Measurements from ENCODE around the gene NFATC2.
"Not testable (repeated sequence)": the region's sequence is repeated elsewhere in the genome, so short reads cannot be mapped to it uniquely, and the experiment has no call there.

NFATC2 gene

DNA sequence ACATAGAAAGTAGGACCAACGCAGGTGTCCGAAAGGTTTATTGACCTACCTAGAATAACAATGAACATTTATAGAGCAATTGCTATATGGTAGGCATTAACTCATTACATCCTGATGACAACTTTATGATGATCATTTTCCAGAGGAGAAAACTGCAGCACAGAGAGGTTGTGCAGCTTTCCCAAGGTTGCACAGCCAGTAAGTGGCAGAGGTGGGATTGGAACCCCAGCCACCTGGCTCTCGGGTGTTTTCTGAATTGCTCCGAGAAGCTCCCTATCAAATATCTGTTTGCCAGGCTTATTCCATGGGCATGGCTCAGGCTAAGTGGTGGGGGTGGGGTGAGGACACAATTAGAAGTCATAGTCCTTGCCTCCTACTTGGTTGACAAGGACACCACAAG lies 24.1 kb upstream of the NFATC2 start:
- no peak for DNase-seq

DNA sequence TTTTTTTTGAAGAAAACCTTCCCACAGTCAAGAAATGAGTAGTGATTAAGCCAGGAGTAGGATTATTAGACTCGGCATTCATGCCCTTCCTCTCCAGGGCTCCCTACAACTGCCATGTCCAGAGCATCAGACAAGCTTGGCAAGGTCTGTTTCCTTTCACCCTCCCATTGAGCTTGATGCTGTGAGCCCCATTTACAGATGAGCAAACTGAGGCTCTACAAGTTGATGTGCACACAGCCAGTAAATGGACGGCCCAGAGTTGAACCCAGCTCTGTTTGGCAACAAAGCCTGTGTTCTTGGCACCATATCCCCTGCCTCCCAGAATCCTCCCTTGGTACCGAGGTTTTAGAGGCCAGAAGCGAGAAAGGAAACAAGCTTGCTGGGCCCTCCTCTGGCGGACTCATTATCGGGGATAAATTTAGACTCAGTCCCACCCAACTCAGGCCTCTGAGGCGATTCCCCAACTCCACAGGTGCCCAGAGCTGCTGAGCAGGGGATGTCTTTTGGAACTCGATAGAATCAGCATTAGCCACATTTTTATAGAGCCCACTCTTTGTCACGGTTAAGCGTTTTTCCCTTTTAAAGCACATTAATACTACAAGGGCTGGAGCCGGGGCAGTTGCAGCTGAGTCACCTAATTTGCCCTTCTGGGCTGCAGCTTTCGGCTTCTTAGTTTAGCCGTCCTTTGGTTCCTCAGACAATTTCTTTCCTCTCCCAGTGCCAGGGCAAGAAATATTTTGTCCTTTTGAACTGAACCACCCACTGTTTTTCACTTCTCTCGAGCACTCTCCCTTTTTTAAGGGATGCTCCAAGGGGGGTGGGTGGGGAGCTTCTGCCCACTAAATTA lies 23.0 kb upstream of the NFATC2 start:
- DNase-seq: no peak

DNA sequence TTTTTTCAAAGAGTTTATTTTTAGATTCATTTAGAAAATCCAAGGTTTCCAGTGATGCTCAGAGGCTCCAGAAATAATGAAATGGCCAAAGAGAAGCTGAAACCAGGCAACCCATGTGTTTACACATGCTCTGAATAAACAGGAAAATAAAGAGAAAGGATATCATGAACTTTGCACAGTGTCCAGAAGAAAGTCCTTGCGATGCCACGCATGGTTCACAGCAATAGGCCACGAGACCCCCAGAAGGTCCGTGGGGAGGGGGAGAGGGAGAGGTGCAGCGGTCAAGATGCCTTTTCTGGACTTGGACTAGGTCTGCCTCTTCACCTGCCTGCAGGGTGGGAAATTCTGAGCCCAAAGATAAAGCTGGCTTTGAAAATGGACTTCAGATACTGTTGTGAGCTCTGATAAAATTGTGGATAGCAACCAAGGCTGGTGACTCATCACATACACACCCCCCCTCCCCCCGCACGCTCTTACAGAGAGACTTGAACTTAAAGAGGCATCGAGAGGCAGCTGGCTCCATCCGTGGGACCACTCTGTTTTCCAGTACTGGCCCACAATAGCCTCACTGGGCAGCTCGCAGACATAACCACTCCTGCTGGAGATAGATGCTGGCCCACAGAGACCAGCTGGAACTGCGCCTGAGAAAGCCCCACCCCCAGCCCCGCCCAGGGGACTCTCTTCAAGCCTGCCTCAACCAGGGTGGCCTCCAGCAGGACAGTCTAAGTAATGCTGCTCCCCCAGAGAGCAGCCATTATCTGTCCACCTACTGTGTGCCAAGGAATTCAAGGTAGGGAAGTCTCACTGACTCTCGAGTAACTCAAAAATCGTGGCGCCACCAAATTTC lies 21.2 kb upstream of the NFATC2 start:
- peak; percentile 21 for DNase-seq

DNA sequence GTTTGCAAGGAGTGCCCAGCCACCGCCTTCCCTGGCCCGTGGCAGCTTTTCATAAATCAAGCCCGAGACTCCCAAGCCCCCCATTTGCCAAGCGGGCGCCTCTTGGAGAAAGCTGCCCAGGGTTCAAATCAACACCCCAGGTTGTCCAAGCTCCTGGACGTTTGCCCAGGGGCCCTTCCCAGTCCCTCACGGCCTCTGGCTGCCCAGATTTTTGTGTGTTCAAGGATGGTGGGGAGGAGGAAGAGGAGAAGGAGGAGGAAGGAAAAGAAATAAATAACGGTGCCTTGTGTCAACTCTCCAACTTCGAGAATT lies 20.6 kb upstream of the NFATC2 start:
- no peak for DNase-seq

DNA sequence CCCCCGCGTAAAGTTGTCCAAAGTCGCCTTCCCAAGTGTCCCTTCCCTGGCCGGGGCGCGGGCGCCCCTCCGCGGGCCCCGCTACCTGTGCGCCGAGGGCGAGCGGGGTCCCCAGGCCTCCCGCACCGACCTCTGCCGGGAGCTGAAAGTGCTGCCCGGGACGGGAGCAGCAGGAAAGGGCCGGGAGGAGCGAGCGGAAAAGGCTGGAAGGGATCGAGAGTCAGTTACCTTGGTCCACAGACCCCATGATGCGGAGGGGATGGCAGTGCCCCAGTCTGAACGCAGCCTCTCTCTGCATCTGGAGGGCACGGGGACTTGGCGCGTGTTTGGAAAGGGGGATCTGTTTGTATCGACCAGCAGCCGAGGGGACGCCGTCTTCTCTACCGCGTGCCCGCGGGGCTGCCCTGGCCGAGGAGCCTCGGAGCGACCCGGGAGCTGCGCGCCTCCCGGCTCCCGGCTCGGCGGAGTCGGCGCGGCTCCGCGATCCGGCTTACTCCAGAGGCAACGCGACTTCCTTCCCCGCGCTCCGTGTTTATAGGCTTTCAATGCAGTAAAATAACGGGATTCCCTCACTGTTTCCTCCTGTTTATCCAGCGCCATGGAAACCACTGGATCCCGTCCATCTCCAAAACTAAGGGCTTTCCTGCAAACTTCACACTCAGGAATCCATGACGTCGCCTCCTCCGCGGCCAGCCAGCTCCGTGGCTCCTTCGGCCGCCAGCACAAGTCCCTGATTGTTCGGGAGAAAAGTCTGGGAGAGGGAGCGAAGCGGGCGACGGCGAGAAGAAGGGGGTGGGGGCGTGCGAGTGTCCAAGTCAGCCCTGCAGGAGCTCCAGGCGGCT lies 20.0 kb upstream of the NFATC2 start:
- no peak for DNase-seq

DNA sequence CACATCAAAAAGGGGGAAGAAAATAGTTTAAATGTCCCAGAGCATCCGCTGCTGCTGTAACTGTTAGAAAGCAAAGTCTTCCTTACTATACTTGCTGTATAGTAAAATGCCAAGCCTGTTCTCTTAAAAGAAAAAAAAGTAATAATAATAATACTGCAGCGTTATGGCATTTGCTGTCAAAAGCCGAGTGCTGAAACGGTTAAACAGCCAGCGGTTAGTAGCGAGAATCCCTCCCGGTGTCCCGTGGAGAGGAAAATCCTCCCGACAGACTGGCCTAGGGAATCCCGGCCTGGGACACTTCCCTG lies 19.5 kb upstream of the NFATC2 start:
- DNase-seq: no peak

DNA sequence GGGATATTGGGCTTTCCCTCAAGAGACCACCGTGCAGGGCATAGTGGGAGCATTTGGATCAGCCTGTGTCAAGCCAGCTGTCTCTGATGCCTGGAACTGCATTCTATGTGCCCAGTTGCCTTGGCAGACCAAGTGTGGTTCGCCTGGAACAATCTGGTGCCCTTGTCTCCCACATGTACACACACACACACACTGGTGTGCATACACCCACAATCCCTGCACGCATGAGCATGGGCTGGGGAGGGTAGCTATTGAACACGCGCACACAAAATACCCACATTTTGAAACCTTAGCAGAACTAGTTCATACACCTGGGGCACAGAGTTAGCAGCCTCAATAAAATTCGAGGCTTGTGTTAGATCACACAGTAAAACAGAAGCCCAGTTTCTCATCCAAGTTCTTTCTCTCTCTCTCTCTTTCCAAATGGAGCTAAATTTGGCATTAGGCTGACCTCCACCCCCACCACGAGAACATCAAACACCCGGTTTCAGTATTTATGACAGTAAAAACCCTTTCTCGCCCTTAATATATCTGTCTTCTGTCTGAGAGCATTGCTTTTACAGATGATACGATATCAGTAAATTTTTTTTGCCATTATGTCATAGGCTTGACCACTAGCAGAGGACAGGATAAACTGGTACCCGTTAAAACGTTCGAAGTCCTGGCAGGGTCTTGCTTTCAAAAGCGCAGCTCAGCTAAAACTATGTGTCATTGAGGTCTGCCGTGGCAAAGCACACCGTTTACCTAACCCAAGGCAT lies 18.2 kb upstream of the NFATC2 start:
- no peak for DNase-seq

DNA sequence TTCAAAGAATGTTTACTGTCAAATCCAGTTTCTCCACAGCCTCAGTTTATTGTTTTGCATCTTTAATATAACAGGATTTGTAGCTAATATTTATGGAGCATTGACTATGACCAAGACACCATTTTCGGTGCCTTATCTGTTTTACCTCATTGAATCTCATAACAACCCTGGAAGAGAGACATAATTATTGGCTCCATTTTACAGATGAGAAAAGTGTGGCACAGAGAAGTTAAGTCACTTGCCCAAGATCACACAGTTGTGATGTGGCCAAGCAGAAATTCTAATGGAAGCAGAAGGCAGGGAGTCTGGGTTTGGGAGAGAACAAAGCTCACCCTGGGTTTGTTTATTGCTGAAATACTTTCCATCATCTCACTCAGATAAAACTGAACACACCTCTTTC lies 17.5 kb upstream of the NFATC2 start:
- DNase-seq: no peak

DNA sequence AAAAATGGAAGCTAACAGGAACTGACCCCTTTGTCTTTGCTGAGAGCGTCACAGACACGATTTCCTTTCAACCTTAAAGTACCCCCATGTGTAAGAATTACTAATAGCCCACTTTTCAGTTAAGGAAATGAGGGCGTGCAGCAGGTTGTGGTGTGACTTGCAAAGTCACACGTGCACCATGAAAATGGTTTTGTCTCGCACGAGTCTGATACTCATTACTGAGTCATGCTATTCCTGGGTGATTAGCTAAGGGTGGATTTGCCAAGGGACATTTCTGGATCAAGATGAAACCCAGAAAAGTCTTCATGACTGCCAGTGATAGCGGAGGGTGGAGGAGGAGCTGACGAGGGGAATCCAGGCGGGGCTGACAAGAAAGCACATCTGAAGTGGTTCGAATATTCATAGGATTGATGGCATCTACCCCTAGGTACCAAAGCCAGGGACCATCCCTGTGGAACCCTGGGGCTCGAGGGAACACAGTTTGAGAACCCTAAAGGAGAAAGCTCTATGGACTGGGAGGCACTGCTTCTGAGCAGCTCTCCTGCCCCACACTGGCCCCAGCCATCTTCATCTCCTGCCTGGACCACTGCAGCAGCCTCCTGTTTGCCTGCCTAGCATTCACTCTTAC lies 12.1 kb upstream of the NFATC2 start:
- no peak for DNase-seq

DNA sequence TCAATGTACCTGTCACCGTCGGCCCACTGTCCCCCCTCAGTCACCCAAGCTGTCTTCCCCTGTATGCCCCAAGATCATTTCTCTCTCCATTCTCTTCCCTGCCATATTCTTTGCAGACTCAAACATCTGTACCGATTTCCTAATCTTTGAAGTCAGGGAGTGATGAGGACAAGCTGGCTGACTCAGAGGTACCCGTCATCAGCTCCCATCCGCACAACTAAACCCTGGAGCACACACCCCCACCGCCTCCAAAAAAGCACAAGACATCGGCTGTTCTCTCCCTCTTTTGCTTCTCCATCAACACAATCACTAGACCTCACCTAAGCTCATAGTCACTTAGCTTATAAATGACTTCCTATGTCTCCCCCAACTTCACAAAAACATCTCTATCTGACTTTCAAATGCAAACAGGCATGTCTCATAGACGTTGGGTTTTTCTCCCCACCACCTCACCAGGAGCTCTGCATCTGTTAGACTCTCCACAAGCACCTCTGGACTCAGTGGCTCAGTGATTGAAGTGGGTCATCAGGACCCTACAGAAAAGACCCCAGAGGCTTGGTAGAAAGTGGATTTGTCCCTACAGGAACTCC lies 11.5 kb upstream of the NFATC2 start:
- no peak for DNase-seq

DNA sequence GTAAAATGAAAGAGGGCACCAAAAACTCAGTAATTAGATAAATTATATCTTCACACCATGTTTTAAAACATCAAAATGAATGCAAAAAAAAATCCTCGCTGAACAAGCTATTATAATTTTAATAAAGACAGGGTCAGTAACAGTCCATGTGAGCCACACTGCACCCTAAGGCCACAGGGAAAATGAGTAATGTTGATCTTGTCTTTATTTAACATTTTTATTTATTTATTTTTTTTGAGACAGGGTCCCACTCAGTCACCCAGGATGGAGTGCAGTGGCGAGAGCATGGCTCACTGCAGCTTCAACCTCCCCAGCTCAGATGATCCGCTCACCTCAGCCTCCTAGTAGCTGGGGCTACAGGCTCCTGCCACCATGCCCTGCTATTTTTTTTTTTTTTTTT lies 8.7 kb upstream of the NFATC2 start:
- DNase-seq: no peak

DNA sequence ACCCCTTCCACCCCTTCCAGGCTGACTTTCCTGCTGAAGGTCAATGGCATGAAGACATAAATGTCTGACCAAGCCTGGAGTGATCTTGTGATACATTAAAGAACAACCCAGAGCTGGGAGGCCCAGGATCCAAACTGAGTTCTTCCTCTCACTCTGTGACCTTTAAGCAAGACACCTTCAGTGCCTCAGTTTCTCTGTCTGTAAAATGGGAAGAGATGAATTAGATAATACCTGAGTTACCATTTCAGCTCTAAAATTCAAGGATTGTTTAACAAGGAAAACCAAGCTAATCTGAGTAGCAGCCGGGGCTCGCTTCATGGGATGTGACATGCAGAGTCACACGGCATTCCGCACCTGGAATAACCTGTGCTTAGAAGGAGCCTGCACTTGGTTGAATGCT lies 7.0 kb upstream of the NFATC2 start:
- DNase-seq: no peak

DNA sequence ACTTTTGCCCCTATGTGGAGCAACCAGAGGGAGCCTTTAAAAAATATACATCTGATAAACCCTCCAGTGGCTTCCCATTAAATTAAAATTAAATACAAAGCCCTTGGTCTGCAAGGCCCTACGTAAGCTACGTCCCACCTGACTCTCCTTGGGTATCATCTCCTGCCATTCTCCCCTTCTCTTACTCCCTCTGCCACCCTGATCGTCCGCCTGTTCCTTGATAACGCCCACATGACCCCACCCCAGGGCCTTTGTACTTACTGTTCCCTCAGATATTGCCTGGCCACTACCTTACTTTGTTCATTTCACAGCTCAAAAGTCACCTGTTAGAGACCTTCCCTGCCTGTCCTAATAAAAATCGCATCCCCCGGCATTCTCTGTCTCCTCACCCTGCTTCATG lies 5.4 kb upstream of the NFATC2 start:
- no peak for DNase-seq

DNA sequence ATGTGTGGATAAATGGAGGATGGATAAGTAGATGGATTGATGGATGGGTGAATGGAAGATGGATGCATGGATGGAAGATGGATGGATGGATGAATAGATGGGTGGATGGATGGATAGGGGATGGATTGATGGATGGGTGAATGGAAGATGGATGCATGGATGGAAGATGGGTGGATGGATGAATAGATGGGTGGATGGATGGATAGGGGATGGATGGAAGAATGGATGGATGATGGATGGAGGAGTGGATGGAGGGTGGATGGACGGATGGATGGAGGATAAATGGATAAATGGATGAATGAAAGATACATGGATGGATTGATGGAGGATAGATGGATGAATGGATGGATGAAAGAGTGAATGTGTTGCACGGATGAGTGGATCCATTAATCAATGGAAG lies 3.0 kb upstream of the NFATC2 start:
- DNase-seq: no peak

DNA sequence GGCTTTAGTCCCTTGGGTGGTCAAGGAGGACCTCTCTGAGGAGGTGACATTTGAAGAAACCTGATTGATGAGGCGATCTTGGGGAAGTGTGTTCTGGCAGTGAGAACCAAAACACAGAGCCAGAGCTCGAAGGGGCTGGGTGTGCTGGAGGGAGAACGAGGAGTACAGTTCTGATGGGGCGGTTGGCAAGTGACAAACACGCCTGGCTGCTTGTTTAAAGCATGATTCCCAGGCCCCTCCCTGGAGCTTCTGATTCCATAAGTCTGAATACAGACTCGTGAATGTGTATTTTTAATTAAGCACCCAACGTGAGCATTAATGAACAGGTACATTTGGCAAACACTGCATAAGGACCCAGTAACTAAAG lies 886 bp upstream of the NFATC2 start:
- no peak for DNase-seq

DNA sequence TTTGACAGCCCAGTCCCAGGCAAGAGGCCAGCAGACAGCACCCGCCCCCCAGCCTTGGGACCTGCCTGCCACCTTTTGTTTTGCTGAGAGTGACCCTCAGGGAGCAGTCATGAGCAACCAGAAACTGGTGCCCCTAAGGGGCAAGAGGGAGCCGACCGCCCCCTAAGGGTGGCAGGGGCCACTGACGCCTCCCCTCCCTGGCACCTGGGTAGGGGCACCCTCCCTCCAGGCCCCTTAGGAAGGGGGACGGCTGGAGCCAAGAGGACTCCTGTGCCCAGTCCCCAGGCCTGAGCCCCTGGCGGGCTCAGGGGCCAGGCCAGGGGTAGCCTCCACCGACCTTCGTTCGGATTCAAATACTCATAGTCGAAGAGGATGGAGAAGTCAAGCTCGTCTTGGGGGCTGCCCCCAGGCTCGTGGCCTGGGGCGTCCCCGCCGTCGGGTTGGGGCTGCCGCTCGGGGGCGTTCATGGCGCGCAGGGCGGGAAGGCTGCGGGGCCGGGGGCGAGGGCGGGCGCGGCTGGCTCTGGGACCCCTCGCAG lies 417 bp downstream of the NFATC2 start:
- DNase-seq: peak; percentile 38

DNA sequence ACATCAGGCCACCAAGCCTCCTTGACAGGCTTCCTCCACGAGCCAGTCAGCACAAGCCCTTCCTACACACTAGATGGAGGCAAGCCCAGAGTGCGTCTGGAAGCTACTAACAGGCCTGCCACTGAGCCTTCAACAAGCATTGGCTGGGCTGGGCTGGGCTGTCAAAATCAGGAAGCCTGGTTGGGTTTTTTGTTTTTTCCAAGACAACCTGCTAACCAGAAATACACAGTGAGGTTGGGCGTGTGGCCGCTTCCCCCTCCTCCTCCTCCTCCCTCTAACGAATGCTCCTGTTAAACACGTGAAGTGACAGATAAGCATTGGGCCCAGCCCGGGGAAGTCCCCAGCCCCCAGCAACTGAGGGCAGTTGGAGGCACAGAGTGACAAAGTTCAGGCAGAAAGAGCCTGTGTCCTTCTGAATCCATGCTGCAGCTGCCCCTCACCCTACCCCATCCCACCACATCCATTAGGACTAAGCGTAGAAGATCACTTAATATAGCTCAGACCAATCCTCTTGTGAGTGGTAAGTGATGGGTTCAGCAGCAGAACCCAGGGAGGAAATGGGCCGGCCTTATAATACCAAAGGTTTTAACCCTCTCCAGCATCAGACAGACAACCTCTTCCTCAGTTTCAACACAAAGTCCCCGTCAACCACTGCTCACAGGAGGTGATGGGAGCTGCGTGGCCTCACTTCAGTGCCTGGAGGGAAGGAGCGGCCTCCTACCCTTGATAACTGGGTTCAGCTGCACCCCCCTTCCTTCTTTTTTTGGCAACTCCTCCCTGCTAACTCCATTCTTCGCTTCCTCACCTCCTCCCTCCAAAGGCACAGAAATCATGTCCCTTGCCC lies 1.1 kb downstream of the NFATC2 start:
- peak; percentile 69 for DNase-seq

DNA sequence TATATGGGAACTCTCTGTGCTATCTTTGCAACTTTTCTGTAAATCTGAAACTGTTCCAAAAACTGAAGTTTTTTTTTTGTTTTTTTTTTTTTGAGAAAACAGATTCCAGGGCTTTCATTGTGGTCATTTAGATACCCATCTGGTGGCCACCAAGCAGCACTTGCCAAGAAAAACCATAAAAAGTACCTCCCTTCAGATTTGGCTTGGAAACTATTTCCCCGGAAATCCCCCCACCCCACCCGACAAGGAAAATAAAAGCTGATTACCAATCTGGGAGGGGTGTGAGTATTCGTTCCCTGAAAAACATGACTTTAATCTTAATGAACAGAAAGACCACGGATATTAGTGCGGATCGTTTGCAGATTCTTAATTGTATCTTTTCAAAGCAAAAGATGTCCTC lies 1.9 kb downstream of the NFATC2 start:
- DNase-seq: no peak

DNA sequence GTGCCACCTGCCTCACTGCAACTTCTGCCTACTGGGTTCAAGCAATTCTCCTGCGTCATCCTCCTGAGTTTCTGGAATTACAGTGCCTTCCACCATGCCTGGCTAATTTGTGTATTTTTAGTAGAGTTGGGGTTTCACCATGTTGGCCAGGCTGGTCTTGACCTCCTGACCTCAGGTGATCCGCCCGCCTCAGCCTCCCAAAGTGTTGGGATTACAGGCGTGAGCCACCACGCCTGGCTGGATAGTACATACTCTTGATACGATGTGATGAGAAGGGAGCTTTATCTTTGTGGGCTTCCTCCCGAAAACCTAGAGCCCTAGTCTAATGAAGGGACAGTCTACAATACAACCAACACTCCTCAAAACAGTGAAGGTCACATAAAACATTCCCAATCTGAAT lies 2.4 kb downstream of the NFATC2 start:
- not testable (repeated sequence) for DNase-seq

DNA sequence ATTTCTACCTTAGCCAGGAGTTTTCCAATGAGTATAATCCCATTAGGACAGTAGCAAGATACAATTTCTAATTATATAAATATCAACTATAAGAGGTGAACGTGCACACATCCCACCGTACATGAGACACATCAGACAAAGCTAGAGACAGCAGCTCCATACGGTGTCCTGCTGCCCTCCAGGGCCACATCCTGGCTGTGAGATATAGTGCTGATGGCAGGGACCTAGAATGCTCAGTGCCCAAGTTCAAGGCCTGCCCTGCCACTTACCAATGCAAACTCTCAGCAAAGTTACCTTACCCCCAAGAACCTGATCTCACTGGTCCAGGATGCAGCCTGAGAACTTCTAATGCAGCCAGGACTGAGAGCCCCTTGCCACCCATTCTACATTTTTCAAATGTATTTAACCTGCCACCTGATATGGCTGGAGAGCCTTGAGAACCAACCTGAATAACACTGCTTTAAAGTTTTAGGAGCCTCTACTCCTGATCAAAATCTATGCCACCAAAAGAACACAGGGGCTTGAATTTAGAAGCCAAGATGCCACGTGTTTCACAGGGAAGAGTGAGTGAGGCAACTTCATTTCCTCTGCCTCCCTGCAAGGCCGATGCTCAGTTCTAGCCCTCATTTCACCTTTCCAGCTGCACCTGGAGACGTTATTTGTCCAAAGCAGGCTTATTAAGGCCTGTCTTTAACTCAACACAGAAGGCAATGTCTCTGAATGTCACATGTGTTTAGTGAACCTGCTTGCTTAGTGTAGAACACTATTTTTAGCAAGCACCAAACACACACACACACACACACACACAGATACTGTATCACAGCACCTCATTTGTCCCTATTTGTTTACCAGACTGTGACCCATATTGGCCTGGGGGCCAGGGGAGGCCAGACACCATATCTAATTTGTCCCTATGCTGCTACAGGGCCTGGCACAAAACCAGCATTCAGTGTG lies 6.1 kb downstream of the NFATC2 start:
- DNase-seq: no peak
